Embryonic facial prominence (tissue), 1 donor: ENCODE measurements around the gene TMPRSS6.

Source experiments
- DNase-seq: peaks from one replicate; pipeline ENCODE4 v3.0.0-alpha.2; 2016; ENCODE audit errors: extremely low spot score

Gene TMPRSS6

GRCh38 chr22:37065961-37066360, 43.6 kb downstream of the TMPRSS6 start:
- no peak for DNase-seq

- DNase-seq, result no peak
These were observed 44.3 kb downstream of the TMPRSS6 start for GRCh38 chr22:37065180-37065579.

GRCh38 chr22:37064553-37064952, 45.0 kb downstream of the TMPRSS6 start:
- DNase-seq, result no peak

- no peak for DNase-seq
These were observed 45.8 kb downstream of the TMPRSS6 start for GRCh38 chr22:37063431-37064420.

GRCh38 chr22:37062702-37063381, 46.7 kb downstream of the TMPRSS6 start:
- DNase-seq, result no peak

GRCh38 chr22:37062376-37062675, 47.2 kb downstream of the TMPRSS6 start:
- no peak for DNase-seq

DNA sequence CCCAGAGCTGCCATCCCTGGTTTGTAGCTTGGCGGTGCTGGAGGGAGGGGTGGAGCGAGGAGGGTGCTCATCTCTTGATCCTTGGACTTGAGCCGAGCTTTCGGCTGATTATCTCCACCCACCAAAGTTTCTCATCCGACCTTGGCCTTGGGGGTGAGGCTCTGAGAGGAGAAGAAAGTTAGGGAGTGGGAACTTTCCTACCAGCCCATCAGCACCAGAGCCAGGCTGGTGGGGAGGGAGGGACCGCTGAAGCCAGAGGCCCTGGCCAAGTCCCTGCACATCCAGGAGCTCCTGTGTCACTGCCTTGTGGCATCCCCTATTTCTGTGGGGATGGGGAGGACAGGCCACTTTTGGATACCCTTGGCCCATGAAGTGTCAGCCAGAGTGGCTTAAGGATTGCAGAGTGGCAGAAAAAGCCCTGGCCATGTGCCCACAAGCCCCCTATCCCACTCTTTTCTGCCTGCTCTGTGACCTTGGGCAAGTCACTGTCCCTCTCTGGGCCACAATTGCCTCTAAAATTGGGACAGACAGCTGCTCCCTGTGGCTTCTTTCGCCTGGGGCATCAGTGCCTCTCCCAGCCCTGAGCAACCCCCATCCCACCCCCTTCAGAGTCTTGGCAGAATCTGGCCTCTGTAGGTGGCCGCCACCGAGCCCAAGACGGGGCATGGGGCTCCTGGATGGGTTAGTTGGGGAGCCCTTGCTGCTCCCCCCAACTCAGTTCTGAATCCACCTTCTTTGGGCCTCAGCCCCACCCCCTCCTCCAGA, 47.7 kb downstream of the TMPRSS6 start:
- no peak for DNase-seq

- DNase-seq, result no peak
These were observed 48.5 kb downstream of the TMPRSS6 start for GRCh38 chr22:37060801-37061610.

- DNase-seq, result no peak
These were observed 49.5 kb downstream of the TMPRSS6 start for GRCh38 chr22:37059876-37060449.

DNA sequence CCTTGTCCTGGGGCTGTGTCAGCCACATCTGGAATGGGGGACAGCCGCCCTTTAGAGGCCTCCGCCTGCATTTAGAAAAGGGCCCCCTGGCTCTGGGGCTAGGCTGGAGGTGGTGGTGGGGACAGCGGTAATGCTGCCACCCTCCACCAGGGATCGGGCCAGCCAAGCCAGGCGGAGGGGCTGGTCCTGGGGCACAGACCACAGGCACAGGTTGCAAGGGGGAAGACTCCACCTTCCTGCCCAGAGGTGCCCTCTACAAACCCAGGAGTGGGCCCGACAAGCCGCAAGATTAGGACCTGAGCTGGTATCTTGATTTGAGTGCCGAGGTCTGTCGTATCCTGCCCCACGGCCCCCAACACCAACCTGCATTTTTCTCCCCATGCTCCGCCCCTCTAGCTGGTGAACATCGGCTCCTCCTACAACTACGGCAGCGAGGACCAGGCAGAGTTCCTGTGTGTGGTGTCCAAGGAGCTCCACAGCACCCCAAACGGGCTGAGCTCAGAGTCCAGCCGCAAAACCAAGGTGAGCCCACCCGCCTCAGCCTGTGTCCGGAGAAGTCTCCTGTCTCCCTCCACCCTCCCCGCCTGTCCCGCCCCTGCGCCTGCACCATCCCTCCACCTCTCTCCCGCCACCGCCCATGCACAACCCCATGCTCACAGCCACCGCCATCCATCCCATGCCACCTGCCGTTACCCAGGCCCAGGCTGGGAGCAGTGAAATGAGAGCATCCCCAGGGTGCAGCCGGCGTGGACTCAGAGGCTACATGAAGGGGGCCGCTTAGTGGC, 50.4 kb downstream of the TMPRSS6 start:
- no peak for DNase-seq

- no peak for DNase-seq
These were observed 51.6 kb downstream of the TMPRSS6 start for GRCh38 chr22:37057796-37058510.

GRCh38 chr22:37057226-37057625, 52.3 kb downstream of the TMPRSS6 start:
- no peak for DNase-seq

- no peak for DNase-seq
These were observed 53.3 kb downstream of the TMPRSS6 start for GRCh38 chr22:37056246-37056645.

GRCh38 chr22:37054600-37055365, 54.7 kb downstream of the TMPRSS6 start:
- DNase-seq, result no peak

DNA sequence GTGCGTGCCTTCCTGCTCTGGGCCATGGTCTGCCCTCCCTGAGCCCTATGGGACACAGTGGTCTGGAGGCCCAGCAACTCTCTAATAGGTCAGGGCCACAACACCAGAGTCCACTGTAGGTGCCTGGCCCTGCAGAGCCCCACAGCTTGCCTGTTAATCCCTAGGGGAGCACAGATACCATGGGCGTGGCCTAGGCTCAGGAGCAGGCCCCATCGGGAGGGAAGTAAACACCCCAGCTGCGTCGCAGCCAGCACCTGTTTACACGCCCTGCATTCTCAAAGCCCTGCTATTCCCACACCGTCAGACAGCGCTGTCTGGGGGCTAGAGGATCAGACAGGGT, 55.5 kb downstream of the TMPRSS6 start:
- DNase-seq, result no peak

DNA sequence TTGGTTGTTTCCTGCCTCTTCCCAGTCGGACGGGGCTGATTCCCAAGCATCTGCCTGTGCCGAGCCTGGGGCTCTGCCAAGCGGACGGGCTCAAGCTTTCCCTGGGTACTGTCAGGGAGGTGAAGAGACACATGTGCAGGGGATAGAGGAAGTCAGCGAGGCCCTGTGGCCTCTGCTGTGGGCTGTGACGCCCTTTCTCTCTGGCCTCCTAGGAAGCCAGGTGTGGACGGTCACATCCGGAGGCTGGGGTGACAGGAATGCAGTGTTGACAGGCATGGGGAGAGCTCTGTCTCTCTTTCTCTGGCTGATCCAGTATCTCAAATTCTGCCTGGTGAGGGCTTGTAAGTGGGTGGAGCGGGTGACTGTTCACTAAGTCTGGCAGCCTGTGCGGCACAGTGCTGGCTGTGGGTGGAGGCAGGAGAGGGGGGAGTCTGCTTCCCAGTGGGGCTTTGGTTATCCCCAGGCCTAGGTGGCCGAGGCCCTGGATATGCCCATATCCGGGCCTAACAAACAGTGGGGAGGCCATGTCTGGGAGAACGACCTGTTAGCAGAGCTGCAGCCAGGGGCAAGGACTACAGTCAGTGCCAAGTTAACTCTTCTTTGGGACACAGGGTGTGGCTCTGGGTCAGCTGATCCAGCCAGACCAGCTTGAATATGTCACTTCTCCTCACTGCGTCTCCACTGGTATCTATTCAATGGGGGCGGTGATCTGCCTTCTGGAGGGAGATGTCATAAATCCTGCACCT, 56.0 kb downstream of the TMPRSS6 start:
- DNase-seq, result no peak

DNA sequence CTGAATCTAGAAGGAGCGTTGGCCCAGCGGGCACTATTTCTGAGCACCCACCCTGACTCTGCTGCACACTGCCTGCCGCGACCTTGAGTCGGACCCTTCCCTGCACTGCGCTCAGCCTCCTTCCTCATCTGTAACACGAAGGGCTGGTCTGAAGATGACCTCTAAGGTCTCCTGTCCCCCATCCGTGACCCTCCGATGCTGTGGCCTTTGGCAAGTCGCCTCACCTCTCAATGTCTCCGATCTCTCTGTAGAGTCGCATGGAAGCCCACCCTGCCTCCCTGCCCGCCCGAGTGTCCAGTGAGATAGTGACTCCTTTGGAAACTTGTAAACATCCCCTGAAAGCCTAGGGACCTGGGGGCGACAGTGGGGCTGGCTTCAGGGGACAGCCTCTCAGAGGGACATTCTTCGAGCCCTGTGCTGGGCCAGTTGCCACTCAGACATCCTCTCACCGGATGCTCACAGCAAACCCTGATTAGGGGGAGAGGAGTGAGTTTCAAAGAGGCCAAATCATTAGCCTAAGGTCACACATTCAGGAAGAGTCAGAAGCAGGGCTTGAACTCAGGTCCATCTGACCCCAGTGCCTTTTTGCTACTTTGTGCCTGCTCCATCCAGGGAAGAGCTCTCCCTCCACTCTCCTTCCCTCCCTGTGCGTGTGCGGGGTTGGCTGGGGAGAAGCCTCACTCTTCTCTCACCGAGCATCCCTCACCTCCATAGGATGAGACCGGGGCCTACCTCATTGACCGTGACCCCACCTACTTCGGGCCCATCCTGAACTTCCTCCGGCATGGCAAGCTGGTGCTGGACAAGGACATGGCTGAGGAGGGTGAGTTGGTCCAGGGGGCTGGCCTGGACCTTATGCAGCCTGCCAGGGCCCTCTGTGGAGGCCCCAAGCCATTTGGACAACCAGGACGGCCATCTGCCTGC, 56.9 kb downstream of the TMPRSS6 start:
- DNase-seq, result no peak
